Measurements from ENCODE around the gene SULT2A1.

SULT2A1 gene

DNA sequence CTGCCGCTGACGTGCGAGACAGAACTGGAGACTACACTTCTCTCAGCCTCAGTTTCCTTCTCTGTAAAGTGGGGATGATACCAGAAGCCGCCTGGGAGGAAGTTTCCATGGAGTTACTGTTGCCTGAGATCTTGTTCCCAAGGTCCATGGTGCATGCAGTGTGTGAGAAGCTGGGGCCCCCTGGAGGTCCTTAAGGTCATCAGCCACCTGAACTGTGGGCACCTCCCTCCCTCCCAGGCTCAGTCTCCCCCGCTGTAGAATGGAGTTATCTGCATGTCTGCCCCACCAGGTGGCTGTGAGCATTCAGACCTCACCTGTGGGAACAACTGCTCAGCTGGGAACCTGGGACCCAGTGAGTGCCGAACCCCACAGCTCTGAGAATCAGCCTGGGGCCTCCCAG, 61.7 kb downstream of the SULT2A1 start:
- Histone ChIP-seq H3K36me3 (ENCODE audit: insufficient read depth, low read length) (no peaks in the 10 kb centered on the region), H3K9ac (ENCODE audit: low read length) (no peak overlapping the region), H3K4me3 (ENCODE audit: low read depth in 1 of 2, low read length in 2 of 2) (no peak overlapping the region), H3K27me3 (ENCODE audit: control insufficient read depth in 1 of 2, insufficient read depth in 2 of 2, low read length in 2 of 2) (peaks cover 6 to 13% of the 10 kb centered on the region in 2 donors), H3K9me3 (ENCODE audit: low read length) (no peaks in the 10 kb centered on the region), H3K27ac (ENCODE audit: low read depth, low read length) (no peak overlapping the region), H3K4me1 (ENCODE audit: insufficient read depth, low read length) (no peaks in the 10 kb centered on the region)

DNA sequence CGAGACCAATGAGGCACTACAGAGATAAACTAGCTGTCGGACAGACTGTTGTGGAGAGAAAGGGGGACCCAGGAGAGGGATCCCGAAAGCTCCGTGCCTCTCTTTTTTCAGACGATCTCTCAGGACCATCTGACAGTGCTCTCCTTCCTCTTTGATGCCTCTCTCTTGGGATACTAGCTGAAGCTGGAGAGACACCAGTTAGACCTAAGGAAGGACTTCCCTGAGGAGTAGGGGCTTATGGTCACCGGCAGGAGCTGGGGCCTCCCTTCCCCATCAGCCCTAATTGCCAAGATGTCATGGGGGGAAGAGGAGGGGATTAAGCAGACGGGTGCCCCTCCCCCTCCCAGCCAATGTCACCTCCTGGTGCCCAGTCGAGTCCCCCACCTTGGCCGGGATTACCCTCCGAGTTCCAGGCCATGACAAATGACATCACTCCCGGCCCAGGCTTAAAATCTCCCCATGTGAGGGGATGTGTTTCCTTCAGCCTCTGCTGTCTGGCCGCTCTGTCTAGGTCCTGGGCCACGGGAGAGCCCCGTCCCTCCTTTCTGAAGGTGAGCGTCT, 64.6 kb downstream of the SULT2A1 start, which contains the start of gene CRX:
TSS of gene CRX (plus strand) at position 478 of the 561 bp plus-strand sequence. CDS start 12,507 bp downstream, outside the sequence.
- H3K9me3 ChIP-seq (ENCODE audit: low read length) = no peaks in the 10 kb centered on the region
- H3K4me1 ChIP-seq (ENCODE audit: insufficient read depth, low read length) = no peaks in the 10 kb centered on the region
- no peaks in the 10 kb centered on the region for H3K36me3 ChIP-seq (ENCODE audit: insufficient read depth, low read length)
- no peak within 1 kb of the TSS for H3K9ac ChIP-seq (ENCODE audit: low read length)
- H3K4me3 ChIP-seq (ENCODE audit: low read depth in 1 of 2, low read length in 2 of 2) = no peak within 1 kb of the TSS
- H3K27ac ChIP-seq (ENCODE audit: low read depth, low read length) = no peak within 1 kb of the TSS
- H3K27me3 ChIP-seq (ENCODE audit: control insufficient read depth in 1 of 2, insufficient read depth in 2 of 2, low read length in 2 of 2) = peaks cover 8 to 13% of the 10 kb centered on the region in 2 donors

All from muscle layer of colon (tissue), 2 donors.